Type B pancreatic cell (in vitro differentiated cells): ENCODE results near the gene CACNB1. TPM values are rescaled to one million over a fixed set of nuclear protein-coding genes. Genes with fewer than 3 reads are reported as not detected.
"Not testable (repeated sequence)": the region's sequence is repeated elsewhere in the genome, so short reads cannot be mapped to it uniquely, and the experiment has no call there.

Experiments used
- DNase-seq: peaks from one replicate; pipeline ENCODE4 v3.0.0; 2021; ENCODE audit warnings: mixed read lengths; ENCODE audit not compliant: unreplicated experiment; ENCODE audit errors: extremely low spot score
- H3K27ac Mint-ChIP-seq: 2 replicates; pipeline ENCODE4 v1.8.0; 2021; ENCODE audit warnings: mild to moderate bottlenecking, mixed read lengths
- H3K27me3 Mint-ChIP-seq: 2 replicates; pipeline ENCODE4 v1.8.0; 2021; ENCODE audit warnings: mixed read lengths
- H3K36me3 Mint-ChIP-seq: 2 replicates; pipeline ENCODE4 v1.8.0; 2021; ENCODE audit warnings: mixed read lengths
- H3K4me1 Mint-ChIP-seq: one replicate; pipeline ENCODE4 v1.8.0; 2021; ENCODE audit warnings: mixed read lengths; ENCODE audit not compliant: unreplicated experiment
- H3K4me3 Mint-ChIP-seq: 2 replicates; pipeline ENCODE4 v1.8.0; 2021; ENCODE audit warnings: mild to moderate bottlenecking, mixed read lengths
- H3K9me3 Mint-ChIP-seq: 2 replicates; pipeline ENCODE4 v1.8.0; 2021; ENCODE audit warnings: mixed read lengths
- total RNA-seq: library from RNA; stranded (reverse); gene quantifications from 2 replicates; pipeline ENCODE4 v1.2.1, GENCODE V29; 2021; ENCODE audit warnings: low replicate concordance
- TF ChIP-seq, protein P1 (sequence below): fragments of 200-600 bp; sonication (generic); conservative IDR thresholded peaks from 2 replicates; pipeline ENCODE4 v1.5.0; 2021; ENCODE audit warnings: antibody characterized with exemption, mild to moderate bottlenecking

Gene CACNB1
- total RNA-seq, 1 donor from 2014 or later: 9.5 TPM

DNA sequence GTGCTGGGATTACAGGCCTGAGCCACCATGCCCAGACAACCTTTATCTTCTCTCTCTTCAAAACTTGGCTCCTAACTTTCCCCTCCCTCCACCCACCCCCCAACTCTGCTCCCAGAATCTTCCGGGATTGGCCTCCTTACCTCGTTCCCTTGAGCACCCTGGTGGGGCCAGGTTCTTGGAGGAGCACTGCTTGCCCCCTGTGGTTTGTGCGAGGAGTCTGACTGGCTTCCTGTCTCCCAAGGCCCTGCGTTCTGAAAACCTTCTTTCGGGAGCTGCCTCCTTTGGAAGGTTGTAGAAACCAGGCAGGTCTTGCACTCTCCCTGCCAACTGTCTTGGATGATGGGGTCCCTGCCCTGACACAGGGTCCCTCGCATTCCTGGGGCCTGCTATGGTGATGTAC lies 65.9 kb downstream of the CACNB1 start:
- no peak overlapping the region for H3K27ac Mint-ChIP-seq
- no peak for DNase-seq
- no peaks in the 10 kb centered on the region for H3K36me3 Mint-ChIP-seq
- H3K4me3 Mint-ChIP-seq: no peak overlapping the region
- TF ChIP-seq, protein P1, sequence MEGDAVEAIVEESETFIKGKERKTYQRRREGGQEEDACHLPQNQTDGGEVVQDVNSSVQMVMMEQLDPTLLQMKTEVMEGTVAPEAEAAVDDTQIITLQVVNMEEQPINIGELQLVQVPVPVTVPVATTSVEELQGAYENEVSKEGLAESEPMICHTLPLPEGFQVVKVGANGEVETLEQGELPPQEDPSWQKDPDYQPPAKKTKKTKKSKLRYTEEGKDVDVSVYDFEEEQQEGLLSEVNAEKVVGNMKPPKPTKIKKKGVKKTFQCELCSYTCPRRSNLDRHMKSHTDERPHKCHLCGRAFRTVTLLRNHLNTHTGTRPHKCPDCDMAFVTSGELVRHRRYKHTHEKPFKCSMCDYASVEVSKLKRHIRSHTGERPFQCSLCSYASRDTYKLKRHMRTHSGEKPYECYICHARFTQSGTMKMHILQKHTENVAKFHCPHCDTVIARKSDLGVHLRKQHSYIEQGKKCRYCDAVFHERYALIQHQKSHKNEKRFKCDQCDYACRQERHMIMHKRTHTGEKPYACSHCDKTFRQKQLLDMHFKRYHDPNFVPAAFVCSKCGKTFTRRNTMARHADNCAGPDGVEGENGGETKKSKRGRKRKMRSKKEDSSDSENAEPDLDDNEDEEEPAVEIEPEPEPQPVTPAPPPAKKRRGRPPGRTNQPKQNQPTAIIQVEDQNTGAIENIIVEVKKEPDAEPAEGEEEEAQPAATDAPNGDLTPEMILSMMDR: no peak
- H3K9me3 Mint-ChIP-seq: no peaks in the 10 kb centered on the region
- peaks cover 2% of the 10 kb centered on the region for H3K27me3 Mint-ChIP-seq
- no peaks in the 10 kb centered on the region for H3K4me1 Mint-ChIP-seq

DNA sequence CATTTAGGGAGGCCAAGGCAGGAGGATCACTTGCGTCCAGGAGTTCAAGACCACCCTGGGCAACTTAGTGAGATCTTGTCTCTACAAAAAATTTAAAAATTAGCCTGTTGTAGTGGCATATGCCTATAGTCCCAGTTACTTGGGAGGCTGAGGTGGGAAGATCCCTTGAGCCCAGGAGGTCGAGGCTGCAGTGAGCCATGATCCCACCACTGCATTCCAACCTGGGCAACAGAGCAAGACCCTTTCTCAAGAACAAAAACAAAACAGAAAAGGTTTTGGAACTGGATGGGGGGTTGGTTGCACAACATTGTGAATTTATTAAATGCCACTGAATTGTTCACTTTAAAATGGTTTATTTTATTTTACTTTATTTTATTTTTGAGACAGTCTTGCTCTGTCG lies 67.3 kb downstream of the CACNB1 start:
- H3K4me1 Mint-ChIP-seq: no peaks in the 10 kb centered on the region
- no peak overlapping the region for H3K4me3 Mint-ChIP-seq
- no peaks in the 10 kb centered on the region for H3K27me3 Mint-ChIP-seq
- TF ChIP-seq, protein P1: no peak
- no peak for DNase-seq
- no peak overlapping the region for H3K27ac Mint-ChIP-seq
- no peaks in the 10 kb centered on the region for H3K9me3 Mint-ChIP-seq
- no peaks in the 10 kb centered on the region for H3K36me3 Mint-ChIP-seq

DNA sequence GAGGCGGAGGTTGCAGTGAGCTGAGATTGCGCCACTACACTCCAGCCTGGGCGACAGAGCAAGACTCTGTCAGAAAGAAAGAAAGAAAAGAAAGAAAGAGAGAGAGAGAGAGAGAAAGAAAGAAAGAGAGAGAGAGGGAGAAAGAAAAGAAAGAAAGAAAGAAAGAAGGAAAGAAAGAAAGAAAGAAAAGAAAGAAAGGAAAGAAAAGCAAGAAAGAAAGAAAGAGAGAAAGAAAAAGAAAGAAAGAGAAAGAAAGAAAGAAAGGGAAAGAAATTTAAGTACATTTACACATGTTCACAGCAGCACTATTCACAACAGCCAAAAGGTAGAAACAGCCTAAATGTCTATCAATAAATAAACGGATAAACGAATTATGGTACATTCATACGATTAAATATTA lies 67.9 kb downstream of the CACNB1 start:
- not testable (repeated sequence) for H3K9me3 Mint-ChIP-seq, DNase-seq, H3K4me1 Mint-ChIP-seq, H3K27ac Mint-ChIP-seq, H3K36me3 Mint-ChIP-seq, H3K27me3 Mint-ChIP-seq, H3K4me3 Mint-ChIP-seq

DNA sequence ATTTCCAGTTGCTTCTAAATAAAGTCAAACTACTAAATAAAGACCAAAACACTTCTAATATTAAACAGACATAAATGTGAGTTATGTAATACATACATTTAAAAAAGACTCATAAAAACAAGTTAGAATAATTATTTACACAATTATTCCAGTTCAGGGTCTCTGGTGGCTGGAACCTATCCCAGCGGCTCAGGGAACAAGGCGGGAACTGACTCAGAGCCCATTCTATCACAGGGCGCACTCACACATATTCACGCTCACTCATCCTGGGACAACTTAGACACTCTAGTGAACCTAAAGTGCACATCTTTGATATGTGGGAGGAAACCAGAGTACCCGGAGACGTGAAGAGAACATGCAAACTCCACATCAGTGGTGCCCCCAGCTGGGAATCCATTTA lies 71.0 kb downstream of the CACNB1 start:
- Mint-ChIP-seq H3K4me1 (no peaks in the 10 kb centered on the region), H3K9me3 (no peaks in the 10 kb centered on the region), H3K36me3 (no peaks in the 10 kb centered on the region), H3K27ac (no peak overlapping the region), H3K27me3 (no peaks in the 10 kb centered on the region), H3K4me3 (no peak overlapping the region)
- no peak for DNase-seq
- TF ChIP-seq, protein P1: no peak

DNA sequence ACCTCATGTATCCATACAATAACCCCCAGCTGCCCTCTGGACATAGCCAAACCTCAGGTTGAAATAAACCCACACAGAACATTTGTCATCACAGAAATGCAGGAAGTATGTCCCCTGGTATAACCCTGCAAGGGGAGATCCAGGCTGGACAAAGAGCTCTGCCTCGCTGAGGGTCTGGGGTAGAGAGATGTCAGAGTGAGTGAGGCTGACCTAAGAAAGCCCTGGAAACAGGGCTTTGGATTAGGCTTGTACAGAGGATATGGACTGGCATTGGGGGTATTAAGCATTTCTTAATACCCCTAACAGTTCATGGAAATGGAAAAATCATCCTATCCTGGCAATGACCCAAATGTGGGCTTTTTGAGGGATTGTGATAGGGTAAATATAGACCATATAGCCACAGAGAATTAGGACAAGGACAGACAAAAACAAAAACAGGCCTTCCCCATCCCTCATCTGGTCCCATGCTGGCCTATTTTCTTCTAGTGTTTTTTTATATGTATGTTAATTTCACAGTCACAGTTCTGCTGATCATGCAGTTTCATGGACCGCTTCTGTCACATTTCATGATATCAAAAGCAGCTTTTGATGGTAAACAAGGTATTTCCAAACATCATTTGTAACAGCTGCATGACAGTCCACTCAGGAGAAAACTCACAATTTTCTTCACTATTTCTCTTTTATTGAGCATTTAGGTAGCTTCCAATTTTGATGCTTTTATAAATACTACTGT lies 72.2 kb downstream of the CACNB1 start:
- Mint-ChIP-seq H3K27me3 (no peaks in the 10 kb centered on the region), H3K4me3 (no peak overlapping the region), H3K4me1 (no peaks in the 10 kb centered on the region), H3K9me3 (no peaks in the 10 kb centered on the region), H3K36me3 (no peaks in the 10 kb centered on the region), H3K27ac (no peak overlapping the region)
- TF ChIP-seq, protein P1: no peak
- DNase-seq: no peak

DNA sequence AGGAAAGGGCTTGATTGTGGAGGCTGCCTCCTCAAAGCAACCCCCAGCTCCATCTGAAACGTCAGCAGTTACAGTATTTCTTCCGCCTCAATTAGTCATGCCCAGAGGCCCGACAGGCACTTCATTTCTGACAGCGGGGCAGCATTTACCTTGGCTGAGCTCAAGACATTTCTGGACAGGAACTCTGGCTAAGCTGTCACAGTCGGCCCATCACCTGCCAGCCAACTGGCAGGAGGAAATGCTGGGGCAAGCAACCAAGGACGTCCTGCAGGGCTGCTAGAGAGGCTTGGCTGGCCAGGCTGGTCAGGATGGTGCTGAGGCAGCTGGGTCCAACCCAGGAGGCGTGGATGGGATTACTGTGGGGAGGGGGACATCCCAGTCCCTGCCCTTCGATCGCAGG lies 73.8 kb downstream of the CACNB1 start:
- H3K36me3 Mint-ChIP-seq: no peaks in the 10 kb centered on the region
- no peaks in the 10 kb centered on the region for H3K4me1 Mint-ChIP-seq
- no peak for DNase-seq
- TF ChIP-seq, protein P1: no peak
- H3K27ac Mint-ChIP-seq: no peak overlapping the region
- no peaks in the 10 kb centered on the region for H3K9me3 Mint-ChIP-seq
- H3K4me3 Mint-ChIP-seq: no peak overlapping the region
- no peaks in the 10 kb centered on the region for H3K27me3 Mint-ChIP-seq

Other genes with a start within 250 kb of the CACNB1 start
- gene FBXO47, start 230.3 kb downstream of the CACNB1 start, total RNA-seq: not detected in 2 replicates
- 1.7 and 5.0 TPM in 2 replicates for gene PLXDC1, start 46.0 kb downstream of the CACNB1 start, total RNA-seq
- not detected in 2 replicates for gene ARL5C, start 31.5 kb downstream of the CACNB1 start, total RNA-seq
- 1,605 and 1,703 TPM in 2 replicates for gene RPL19, start 2.6 kb upstream of the CACNB1 start, total RNA-seq
- 1.5 TPM in 1 of 2 replicates, not detected in the other for gene STAC2, start 28.3 kb upstream of the CACNB1 start, total RNA-seq
- gene FBXL20, start 204.0 kb upstream of the CACNB1 start, total RNA-seq: 17.9 and 21.6 TPM in 2 replicates